Kidney epithelial cell (primary cell): ENCODE results near the gene RMRP. TPM values are rescaled to one million over a fixed set of nuclear protein-coding genes. Genes with fewer than 3 reads are reported as not detected.

Source experiments
- DNase-seq: peaks from one replicate; pipeline ENCODE4 v3.0.0-alpha.2; 2010; ENCODE audit warnings: low read depth
- H3K27me3 ChIP-seq: 2 replicates; pipeline ENCODE4 v1.6.0; 2011; ENCODE audit warnings: low read length; ENCODE audit not compliant: control insufficient read depth, insufficient read depth
- H3K36me3 ChIP-seq: 2 replicates; pipeline ENCODE4 v1.5.1; 2011; ENCODE audit warnings: low read length; ENCODE audit not compliant: control insufficient read depth, insufficient read depth
- H3K4me3 ChIP-seq: 2 replicates; pipeline ENCODE4 v1.5.1; 2011; ENCODE audit warnings: low read depth, mild to moderate bottlenecking, control low read depth, low read length
- CTCF ChIP-seq: IDR thresholded peaks from 2 replicates; pipeline ENCODE4 v1.5.1; 2011; ENCODE audit warnings: mild to moderate bottlenecking, moderate library complexity, low read length, control low read depth, inconsistent platforms; ENCODE audit not compliant: insufficient read depth, poor library complexity, severe bottlenecking
- total RNA-seq: library from RNA; depleted of rRNA; stranded (reverse); fragments of >200 nt; gene quantifications from 2 replicates; pipeline ENCODE4 v1.2.3, GENCODE V29; 2015

The RMRP gene
- total RNA-seq, 1 donor from 2014 or later = 1,522 TPM

GRCh38 chr9:35609001-35609819 is 48.6 kb downstream of the RMRP start:
- peaks cover 2% of the 10 kb centered on the region for H3K36me3 ChIP-seq
- DNase-seq = no peak
- no peak for TF ChIP-seq CTCF
- H3K27me3 ChIP-seq = no peaks in the 10 kb centered on the region
- no peak overlapping the region for H3K4me3 ChIP-seq

- H3K36me3 ChIP-seq = peaks cover 2% of the 10 kb centered on the region
- TF ChIP-seq CTCF = no peak
- DNase-seq = no peak
These were observed 49.6 kb downstream of the RMRP start for GRCh38 chr9:35608221-35608620.

More at GRCh38 chr9:35608221-35608620, 49.6 kb downstream of the RMRP start:
- H3K4me3 ChIP-seq = no peak overlapping the region
- H3K27me3 ChIP-seq = no peaks in the 10 kb centered on the region

Other genes starting within 250 kb of the RMRP start
- gene RUSC2, start 167.9 kb downstream of the RMRP start, total RNA-seq = 29.6 and 33.6 TPM in 2 replicates
- gene TESK1, start 52.8 kb downstream of the RMRP start, total RNA-seq = 24.5 and 26.9 TPM in 2 replicates
- 1.7 and 2.7 TPM in 2 replicates for gene CD72, start 39.6 kb downstream of the RMRP start, total RNA-seq
- not detected in 2 replicates for gene SIT1, start 7.1 kb downstream of the RMRP start, total RNA-seq
- gene CCDC107, start 273 bp upstream of the RMRP start, total RNA-seq = 14.0 and 21.1 TPM in 2 replicates
- 0.62 and 1.2 TPM in 2 replicates for gene ARHGEF39, start 7.2 kb upstream of the RMRP start, total RNA-seq
- gene CA9, start 15.9 kb upstream of the RMRP start, total RNA-seq = 0.04 and 0.27 TPM in 2 replicates
- gene TPM2, start 31.9 kb upstream of the RMRP start, total RNA-seq = 68.9 and 77.1 TPM in 2 replicates
- 245 and 268 TPM in 2 replicates for gene TLN1, start 74.2 kb upstream of the RMRP start, total RNA-seq
- gene CREB3, start 74.6 kb upstream of the RMRP start, total RNA-seq = 73.9 and 87.5 TPM in 2 replicates
- 53.7 and 57.0 TPM in 2 replicates for gene GBA2, start 91.2 kb upstream of the RMRP start, total RNA-seq
- 21.5 and 24.4 TPM in 2 replicates for gene RGP1, start 91.3 kb upstream of the RMRP start, total RNA-seq
- not detected in 2 replicates for gene MSMP, start 96.3 kb upstream of the RMRP start, total RNA-seq
- 35.9 and 39.8 TPM in 2 replicates for gene NPR2, start 133.6 kb upstream of the RMRP start, total RNA-seq
- gene SPAG8, start 154.2 kb upstream of the RMRP start, total RNA-seq = not detected in 2 replicates
- gene HINT2, start 157.0 kb upstream of the RMRP start, total RNA-seq = 46.1 and 54.9 TPM in 2 replicates
- not detected in 2 replicates for gene FAM221B, start 170.7 kb upstream of the RMRP start, total RNA-seq
- 5.9 and 11.5 TPM in 2 replicates for gene TMEM8B, start 171.2 kb upstream of the RMRP start, total RNA-seq
- not detected in 2 replicates for gene OR13J1, start 212.4 kb upstream of the RMRP start, total RNA-seq
- 0.58 TPM in 1 of 2 replicates, not detected in the other for gene HRCT1, start 248.2 kb upstream of the RMRP start, total RNA-seq